Tibial artery (tissue), 4 donors: ENCODE data around the gene CDH11.

Source experiments
- DNase-seq, 2 donors: peaks; one replicate each; pipeline ENCODE4 v3.0.0-alpha.2; 2019
- H3K27ac ChIP-seq, 2 donors: fragments of 200-600 bp; sonication (generic) in 1 of 2; 1 replicate in 1 of 2; 2 replicates in 1 of 2; pipeline ENCODE4 v1.5.1; 2018 to 2019; ENCODE audit warnings: mild to moderate bottlenecking in 1 of 2
- H3K27me3 ChIP-seq, 2 donors: fragments of 200-600 bp; sonication (generic) in 1 of 2; one replicate each; pipeline versions ENCODE4 v1.5.1 to v1.6.0; 2016 to 2019
- H3K36me3 ChIP-seq, 3 donors: fragments of 200-600 bp; sonication (generic) in 2 of 3; one replicate each; pipeline ENCODE4 v1.5.1; 2016 to 2019; ENCODE audit warnings: mild to moderate bottlenecking in 2 of 3
- H3K4me1 ChIP-seq, 4 donors: fragments of 200-600 bp; sonication (generic) in 2 of 4; 1 replicate in 3 of 4; 2 replicates in 1 of 4; pipeline ENCODE4 v1.5.1; 2016 to 2019
- H3K4me3 ChIP-seq, 2 donors: fragments of 200-600 bp; sonication (generic) in 1 of 2; 1 replicate in 1 of 2; 2 replicates in 1 of 2; pipeline ENCODE4 v1.5.1; 2018 to 2019; ENCODE audit warnings: mild to moderate bottlenecking in 2 of 2
- H3K9me3 ChIP-seq, 3 donors: fragments of 200-600 bp; sonication (generic) in 1 of 3; one replicate each; pipeline ENCODE4 v1.5.1; 2016 to 2019
- intact Hi-C: fragments of 100-400 bp; cut with DNase I; formaldehyde crosslinking; loops from one replicate; pipeline ENCODE4 v1.15.0; 2023; ENCODE audit warnings: low total_unique reads
- TF ChIP-seq, protein P1 (sequence below), 2 experiments: fragments of 200-600 bp in 1 of 2; fragments of 450-650 bp in 1 of 2; IDR thresholded peaks; one replicate each; pipeline ENCODE4 v1.5.1; 2017 to 2019; ENCODE audit warnings: antibody characterized with exemption in 2 of 2, mild to moderate bottlenecking in 1 of 2, moderate library complexity in 1 of 2

CDH11 gene

DNA sequence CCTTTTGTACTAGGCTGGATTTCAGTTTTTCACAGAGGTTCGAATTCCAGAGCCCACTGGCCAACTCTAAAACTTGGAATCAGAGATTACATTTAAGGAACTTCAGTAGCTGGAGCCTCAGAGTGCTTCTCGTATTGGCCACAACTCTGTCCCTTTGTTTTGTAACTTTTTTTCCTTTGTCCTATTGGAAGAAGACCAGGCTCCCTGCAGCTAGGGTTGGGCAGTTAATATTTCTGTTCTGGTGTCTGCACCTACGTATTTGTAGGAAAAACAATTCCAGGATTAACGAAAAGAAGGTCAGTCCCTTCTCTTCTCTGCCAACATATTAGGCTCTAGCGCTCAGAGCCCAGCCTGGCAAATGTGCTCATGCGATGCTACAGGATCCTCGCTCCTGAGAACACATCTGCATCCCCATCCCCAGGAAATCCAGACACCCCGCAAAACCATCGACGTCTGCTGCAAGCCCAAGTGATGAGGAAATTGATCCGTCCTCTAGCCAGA is 1.9 kb downstream of the CDH11 start:
- Histone ChIP-seq H3K4me1 (peaks cover 0 to 54% (median 32%) of the 10 kb centered on the region in 4 donors), H3K27me3 (no peaks in the 10 kb centered on the region), H3K4me3 (peak overlapping the region; percentile 67 to 78), H3K36me3 (no peaks in the 10 kb centered on the region), H3K9me3 (no peaks in the 10 kb centered on the region), H3K27ac (peak overlapping the region; percentile 90 to 93)
- DNase-seq: peak in 1 of 2 donors; percentile 35
- intact Hi-C loops: no loop called here
- TF ChIP-seq, protein P1, sequence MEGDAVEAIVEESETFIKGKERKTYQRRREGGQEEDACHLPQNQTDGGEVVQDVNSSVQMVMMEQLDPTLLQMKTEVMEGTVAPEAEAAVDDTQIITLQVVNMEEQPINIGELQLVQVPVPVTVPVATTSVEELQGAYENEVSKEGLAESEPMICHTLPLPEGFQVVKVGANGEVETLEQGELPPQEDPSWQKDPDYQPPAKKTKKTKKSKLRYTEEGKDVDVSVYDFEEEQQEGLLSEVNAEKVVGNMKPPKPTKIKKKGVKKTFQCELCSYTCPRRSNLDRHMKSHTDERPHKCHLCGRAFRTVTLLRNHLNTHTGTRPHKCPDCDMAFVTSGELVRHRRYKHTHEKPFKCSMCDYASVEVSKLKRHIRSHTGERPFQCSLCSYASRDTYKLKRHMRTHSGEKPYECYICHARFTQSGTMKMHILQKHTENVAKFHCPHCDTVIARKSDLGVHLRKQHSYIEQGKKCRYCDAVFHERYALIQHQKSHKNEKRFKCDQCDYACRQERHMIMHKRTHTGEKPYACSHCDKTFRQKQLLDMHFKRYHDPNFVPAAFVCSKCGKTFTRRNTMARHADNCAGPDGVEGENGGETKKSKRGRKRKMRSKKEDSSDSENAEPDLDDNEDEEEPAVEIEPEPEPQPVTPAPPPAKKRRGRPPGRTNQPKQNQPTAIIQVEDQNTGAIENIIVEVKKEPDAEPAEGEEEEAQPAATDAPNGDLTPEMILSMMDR (IDR thresholded peaks at IDR 0.05): no peak

DNA sequence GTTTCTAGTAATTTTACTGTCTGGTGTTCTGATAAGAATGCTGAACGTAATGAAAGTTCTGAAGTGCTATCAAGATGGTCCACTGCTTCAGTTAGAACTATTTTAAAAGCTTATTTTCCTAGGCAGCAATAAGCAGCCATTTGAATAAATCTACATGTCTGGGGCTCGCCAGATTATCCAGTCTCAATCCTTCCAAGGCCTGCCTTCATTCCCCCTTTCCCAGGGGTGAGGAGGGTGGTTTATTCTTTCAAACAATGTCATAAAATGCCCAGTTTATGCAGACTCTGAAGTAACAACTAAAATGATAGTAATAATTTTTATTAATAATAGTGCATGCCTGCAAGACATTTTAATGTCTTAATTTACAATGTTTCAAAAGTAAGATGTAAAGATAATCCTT is 2.4 kb downstream of the CDH11 start:
- no peak for DNase-seq
- TF ChIP-seq, protein P1 (IDR thresholded peaks at IDR 0.05): no peak
- Histone ChIP-seq H3K27ac (peak overlapping the region; percentile 90 to 93), H3K9me3 (no peaks in the 10 kb centered on the region), H3K36me3 (no peaks in the 10 kb centered on the region), H3K4me1 (peaks cover 0 to 59% (median 35%) of the 10 kb centered on the region in 4 donors), H3K27me3 (no peaks in the 10 kb centered on the region), H3K4me3 (peak overlapping the region; percentile 67 to 78)
- intact Hi-C loops: no loop called here

DNA sequence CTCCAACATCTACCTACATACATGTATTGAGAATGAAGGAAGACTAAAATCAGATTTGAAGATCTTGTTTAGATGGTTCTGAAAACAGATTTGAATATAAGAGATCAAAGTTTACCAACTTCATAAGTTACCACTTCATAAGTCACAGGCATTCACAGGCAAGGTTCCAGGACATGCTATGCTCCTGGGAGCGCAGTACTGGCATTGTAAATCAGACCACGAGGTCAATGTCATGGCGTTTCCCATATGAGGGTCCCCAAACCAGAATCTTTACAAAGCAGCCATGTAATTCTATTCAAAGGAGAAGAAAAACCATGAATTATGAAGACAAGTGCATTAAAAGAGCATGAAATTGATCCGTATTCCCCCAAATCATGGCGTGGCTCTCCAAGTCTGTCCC is 3.0 kb downstream of the CDH11 start:
- Histone ChIP-seq H3K4me1 (peaks cover 0 to 63% (median 39%) of the 10 kb centered on the region in 4 donors), H3K27ac (peak overlapping the region; percentile 4 to 93), H3K4me3 (peak overlapping the region in 1 of 2 donors; percentile 11), H3K9me3 (no peaks in the 10 kb centered on the region), H3K36me3 (no peaks in the 10 kb centered on the region), H3K27me3 (no peaks in the 10 kb centered on the region)
- DNase-seq: no peak
- intact Hi-C loops: no loop called here
- TF ChIP-seq, protein P1 (IDR thresholded peaks at IDR 0.05): no peak

DNA sequence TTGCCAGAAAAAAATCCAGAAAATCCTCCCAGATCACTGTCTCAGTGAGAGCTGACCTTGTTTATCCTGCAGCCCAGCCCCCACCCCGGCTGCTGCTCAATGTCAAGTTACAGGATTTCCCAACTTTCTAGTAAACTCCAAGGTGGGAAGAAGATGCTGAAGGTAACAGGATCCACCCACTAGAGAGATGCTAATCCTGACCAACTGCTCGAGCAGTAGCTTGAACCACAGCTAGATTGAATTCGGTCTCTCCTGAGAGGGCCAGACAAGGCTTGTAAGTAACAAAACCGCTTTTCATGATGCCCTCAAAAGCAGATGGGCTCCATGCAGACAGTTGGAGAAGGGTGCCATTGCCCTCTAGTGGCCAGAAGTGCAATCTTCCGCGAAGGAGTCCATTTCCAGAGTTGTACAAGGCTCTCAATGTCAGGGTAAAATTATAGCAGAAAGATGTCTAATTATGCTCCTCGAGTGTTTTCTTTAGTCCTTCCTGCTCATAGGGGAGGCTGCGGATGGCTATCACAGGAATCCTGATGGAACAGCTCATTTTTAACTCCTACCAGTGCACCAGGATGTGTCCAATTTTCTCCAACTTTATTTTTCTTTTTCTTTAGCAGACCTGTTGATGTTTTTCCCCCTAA is 3.9 kb downstream of the CDH11 start:
- no peaks in the 10 kb centered on the region for H3K27me3 ChIP-seq
- peak; percentile 72 to 83 for DNase-seq
- H3K36me3 ChIP-seq: no peaks in the 10 kb centered on the region
- H3K4me1 ChIP-seq: peaks cover 0 to 61% (median 34%) of the 10 kb centered on the region in 4 donors
- intact Hi-C loops: no loop called here
- H3K4me3 ChIP-seq: no peak overlapping the region
- TF ChIP-seq, protein P1 (IDR thresholded peaks at IDR 0.05): peak; percentile 85 to 87
- no peaks in the 10 kb centered on the region for H3K9me3 ChIP-seq
- peak overlapping the region; percentile 4 to 93 for H3K27ac ChIP-seq

DNA sequence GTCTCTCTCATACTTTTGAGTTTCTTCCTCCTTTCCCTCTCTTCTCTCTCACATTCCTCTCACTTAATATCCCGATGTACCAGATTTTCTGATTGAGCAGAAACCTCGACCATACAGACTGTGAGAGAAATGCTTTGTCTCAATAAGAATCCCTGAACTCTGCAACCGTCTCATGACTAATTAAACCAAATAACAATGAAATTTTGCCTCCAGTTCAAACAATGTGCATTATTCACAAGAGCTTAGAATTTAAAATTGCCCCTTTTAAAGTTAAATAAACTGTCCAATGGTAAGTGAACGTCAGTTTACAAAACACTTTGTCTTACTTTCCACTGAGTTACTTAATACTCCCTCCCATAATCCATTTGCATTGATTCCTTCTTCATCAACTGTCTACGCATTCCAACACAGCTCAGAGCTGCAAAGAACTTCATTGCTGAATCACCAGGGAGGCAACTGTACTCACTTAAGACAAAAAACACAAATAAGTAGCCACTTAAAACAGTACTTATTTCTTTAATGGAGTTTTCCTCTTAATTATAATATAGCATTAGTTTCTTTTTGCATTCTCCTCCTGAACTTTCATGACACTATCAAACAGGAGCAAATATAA is 4.9 kb downstream of the CDH11 start:
- H3K27ac ChIP-seq: peak overlapping the region in 1 of 2 donors; percentile 12
- no peaks in the 10 kb centered on the region for H3K36me3 ChIP-seq
- DNase-seq: no peak
- H3K9me3 ChIP-seq: no peaks in the 10 kb centered on the region
- peaks cover 0 to 66% (median 29%) of the 10 kb centered on the region in 4 donors for H3K4me1 ChIP-seq
- intact Hi-C loops: no loop called here
- TF ChIP-seq, protein P1 (IDR thresholded peaks at IDR 0.05): no peak
- no peaks in the 10 kb centered on the region for H3K27me3 ChIP-seq
- no peak overlapping the region for H3K4me3 ChIP-seq
